Motor neuron (in vitro differentiated cells): ENCODE results near the gene ARAP3. TPM values are rescaled to one million over a fixed set of nuclear protein-coding genes. Genes with fewer than 3 reads are reported as not detected.

Experiments used
- ATAC-seq, 8 experiments: fragments of 200-7000 bp; cut with Tn5 transposase; replicated peaks in 6 of 8; 2 replicates each; pipeline ENCODE4 v1.8.0; 2021; ENCODE audit warnings: mild to moderate bottlenecking in 8 of 8, moderate library complexity in 8 of 8
- H3K27ac ChIP-seq, 2 donors: fragments of 250-450 bp; sonication (Bioruptor Pico); 2 replicates each; pipeline ENCODE4 v1.9.0; 2021; ENCODE audit warnings: antibody characterized with exemption in 2 of 2, mild to moderate bottlenecking in 2 of 2, moderate library complexity in 1 of 2
- H3K4me1 ChIP-seq, 2 donors: fragments of 250-450 bp; sonication (Bioruptor Pico); replicated peaks in 1 of 2; 2 replicates each; pipeline ENCODE4 v1.6.1; 2021; ENCODE audit warnings: antibody characterized with exemption in 2 of 2, mild to moderate bottlenecking in 2 of 2, moderate library complexity in 1 of 2
- H3K4me3 ChIP-seq, 5 donors: fragments of 250-450 bp; sonication (Bioruptor Pico); 2 replicates each; pipeline ENCODE4 v1.9.0; 2021; ENCODE audit warnings: antibody characterized with exemption in 5 of 5, mild to moderate bottlenecking in 5 of 5, moderate library complexity in 4 of 5
- WGBS, 10 experiments: fragments of 450-650 bp; shearing (Covaris generic); methylation state at CpG; one replicate each; pipeline ENCODE4 v1.0.0; 2022; 5-methylcytosine and 5-hydroxymethylcytosine counted together
- in situ Hi-C, 9 experiments: fragments of 400-800 bp; cut with MboI; loops; one replicate each; pipeline ENCODE4 v1.15.0; 2021; ENCODE audit warnings: low sequenced_read_pairs in 9 of 9, low pct_unique_long_range_greater_than_20kb in 2 of 9; ENCODE audit not compliant: unreplicated experiment in 9 of 9
- total RNA-seq, 8 experiments: library from RNA; unstranded; fragments of 300-600 nt; gene quantifications; 2 replicates each; pipeline versions ENCODE4 v1.2.3 to v1.2.4, GENCODE V29; 2022

The ARAP3 gene
- total RNA-seq, 8 experiments from 2014 or later, result 0.58 to 5.6 (median 2.7) TPM

DNA sequence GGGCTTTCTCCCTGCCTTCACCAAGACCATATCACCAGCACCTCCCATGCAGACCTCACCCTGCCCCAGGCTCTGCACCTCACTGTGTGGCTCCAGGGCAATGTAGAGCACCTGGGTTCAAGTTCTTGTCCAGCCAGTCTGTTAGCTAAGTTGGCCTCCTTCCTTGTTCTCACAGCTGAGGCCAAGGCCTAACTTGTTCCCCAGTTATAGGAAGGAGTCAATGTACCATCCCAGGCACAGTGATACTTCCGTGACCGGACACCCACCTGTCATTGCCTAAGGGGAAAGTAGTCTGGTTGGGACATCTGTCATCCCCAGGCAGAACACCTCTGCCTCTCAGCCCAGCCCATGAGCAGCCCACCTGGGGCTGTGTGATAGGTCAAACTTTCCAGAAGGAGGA, 14.4 kb upstream of the ARAP3 start:
- WGBS, 10 experiments, result 20 to 100% (median 85%) methylated on average over 1 to 2 of the region's 2 CpGs; no CpG with 5 or more reads in 4 of the 10 experiments
- Histone ChIP-seq H3K4me3 (no peak overlapping the region), H3K4me1 (peaks cover 32 to 35% of the 10 kb centered on the region in 2 donors), H3K27ac (no peak overlapping the region)
- in situ Hi-C loops, result loop anchor here in 8 of 9 experiments (10.0 to 25.0 kb wide), 7 partner anchors 188 to 268 kb away; partner anchors contain the start of genes PCDH12 (in 2 of the 8), RNF14 (in 2 of the 8), DELE1 (in 1 of the 8) and PCDH1 (in 1 of the 8)
- no peak for ATAC-seq

GRCh38 chr5:141695627-141696215, 13.7 kb upstream of the ARAP3 start:
- ATAC-seq, result peak; percentile 46 to 67 (median 58)
- H3K27ac ChIP-seq, result peak overlapping the region; percentile 5 to 18
- in situ Hi-C loops, result loop anchor here in 8 of 9 experiments (10.0 to 25.0 kb wide), 7 partner anchors 189 to 269 kb away; partner anchors contain the start of genes PCDH12 (in 2 of the 8), RNF14 (in 2 of the 8), DELE1 (in 1 of the 8) and PCDH1 (in 1 of the 8)
- peaks cover 28 to 33% of the 10 kb centered on the region in 2 donors for H3K4me1 ChIP-seq
- WGBS, 10 experiments, result 0 to 58% (median 29%) methylated on average over 4 to 11 of the region's 11 CpGs; no CpG with 5 or more reads in 1 of the 10 experiments
- H3K4me3 ChIP-seq, result no peak overlapping the region

DNA sequence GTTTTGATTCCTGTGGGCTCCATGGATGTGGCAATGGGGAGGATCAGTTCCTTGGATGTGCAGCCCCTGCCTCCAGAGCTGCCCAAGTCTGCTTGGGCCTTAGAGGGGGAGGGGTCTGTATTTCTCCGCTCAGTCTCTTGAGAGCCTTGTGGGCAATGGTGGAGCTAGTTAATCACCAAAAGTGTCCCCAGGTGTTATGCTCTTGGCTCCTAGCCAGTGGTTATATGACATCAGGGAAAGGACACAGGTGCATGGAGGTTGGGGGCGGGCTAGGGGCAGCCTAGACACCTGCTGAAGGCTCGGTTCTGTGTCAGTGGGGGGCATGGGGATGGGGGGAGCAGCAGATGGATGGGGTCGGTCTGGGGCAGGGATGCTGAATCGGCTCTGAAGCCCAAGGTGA, 12.4 kb upstream of the ARAP3 start:
- Histone ChIP-seq H3K4me3 (no peak overlapping the region), H3K4me1 (peaks cover 28 to 33% of the 10 kb centered on the region in 2 donors), H3K27ac (no peak overlapping the region)
- in situ Hi-C loops, result loop anchor here in 8 of 9 experiments (10.0 to 25.0 kb wide), 7 partner anchors 190 to 270 kb away; partner anchors contain the start of genes PCDH12 (in 2 of the 8), RNF14 (in 2 of the 8), DELE1 (in 1 of the 8) and PCDH1 (in 1 of the 8)
- ATAC-seq, result no peak
- WGBS, 10 experiments, result no CpG with 5 or more reads among the region's 5 CpGs

- 45 to 100% (median 76%) methylated on average over 1 to 12 of the region's 25 CpGs; no CpG with 5 or more reads in 1 of the 10 experiments for WGBS, 10 experiments
Measured at GRCh38 chr5:141692919-141693725, 11.1 kb upstream of the ARAP3 start.

DNA sequence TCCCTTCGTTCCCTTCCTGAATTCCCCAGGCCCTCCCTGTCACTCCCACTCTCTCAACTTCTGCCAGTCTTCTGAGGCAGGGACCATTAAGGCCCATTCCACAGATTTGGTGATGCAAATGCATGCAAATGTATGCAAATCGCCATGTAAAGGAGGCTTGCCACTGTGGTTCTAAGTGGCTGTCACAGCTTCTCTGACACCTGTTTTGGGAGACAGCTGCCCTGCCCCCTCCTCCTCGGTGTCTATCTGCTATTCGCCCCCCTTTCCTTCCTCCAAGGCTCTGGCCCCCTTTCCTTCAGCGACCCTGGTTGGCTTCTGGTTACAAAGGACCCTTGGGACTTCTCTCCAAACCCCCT, 10.5 kb upstream of the ARAP3 start:
- Histone ChIP-seq H3K4me1 (peaks cover 28 to 33% of the 10 kb centered on the region in 2 donors), H3K4me3 (peak overlapping the region; percentile 16 to 26 (median 21)), H3K27ac (no peak overlapping the region)
- peak in 1 of 8 experiments; percentile 9 for ATAC-seq
- 0 to 40% (median 34%) methylated on average over 1 to 3 of the region's 5 CpGs; no CpG with 5 or more reads in 6 of the 10 experiments for WGBS, 10 experiments
- in situ Hi-C loops, result loop anchor here in 8 of 9 experiments (10.0 to 25.0 kb wide), 7 partner anchors 192 to 272 kb away; partner anchors contain the start of genes PCDH12 (in 2 of the 8), RNF14 (in 2 of the 8), DELE1 (in 1 of the 8) and PCDH1 (in 1 of the 8)

More at GRCh38 chr5:141692919-141693725, 11.1 kb upstream of the ARAP3 start:
- Histone ChIP-seq H3K4me1 (peaks cover 28 to 33% of the 10 kb centered on the region in 2 donors), H3K4me3 (no peak overlapping the region), H3K27ac (no peak overlapping the region)
- in situ Hi-C loops, result loop anchor here in 8 of 9 experiments (10.0 to 25.0 kb wide), 7 partner anchors 192 to 272 kb away; partner anchors contain the start of genes PCDH12 (in 2 of the 8), RNF14 (in 2 of the 8), DELE1 (in 1 of the 8) and PCDH1 (in 1 of the 8)
- peak in 6 of 8 experiments; percentile 11 to 66 (median 60) for ATAC-seq

DNA sequence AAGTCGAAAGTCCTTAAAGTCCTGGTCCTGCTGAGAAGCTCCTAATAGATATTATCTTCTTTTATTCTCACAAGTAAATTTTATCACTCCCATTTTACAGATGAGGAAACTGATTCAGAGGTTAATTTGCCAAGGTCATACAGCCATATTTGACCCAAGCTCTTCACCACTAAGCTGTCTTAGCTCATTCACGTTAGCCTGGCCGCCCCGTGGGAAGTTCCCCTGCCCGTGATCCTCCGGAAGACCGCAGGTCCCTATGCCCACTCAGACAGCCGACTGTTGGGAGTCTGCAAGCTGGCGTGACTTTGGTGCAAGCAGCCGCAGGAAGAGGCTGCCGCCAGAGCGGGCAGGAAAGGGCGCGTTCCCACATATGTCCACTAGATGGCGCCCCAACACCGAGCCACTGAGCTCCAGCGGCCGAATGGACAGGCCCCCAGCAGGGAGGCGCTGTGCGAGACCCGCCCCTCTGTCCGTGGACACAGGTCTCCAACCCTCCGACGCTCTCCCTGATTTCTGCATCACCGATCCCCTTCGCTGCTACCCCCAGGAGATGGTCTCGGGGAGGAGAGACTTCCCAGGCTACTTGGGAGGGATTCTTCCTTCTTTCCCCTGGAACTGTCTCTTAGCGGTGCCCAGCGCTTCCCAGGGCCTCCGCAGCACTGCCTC, 10.0 kb upstream of the ARAP3 start:
- peak; percentile 68 to 96 (median 74) for ATAC-seq
- no peak overlapping the region for H3K27ac ChIP-seq
- H3K4me1 ChIP-seq, result peaks cover 33% of the 10 kb centered on the region in 2 donors
- in situ Hi-C loops, result loop anchor here in 8 of 9 experiments (10.0 to 25.0 kb wide), 7 partner anchors 193 to 273 kb away; partner anchors contain the start of genes PCDH12 (in 2 of the 8), RNF14 (in 2 of the 8), DELE1 (in 1 of the 8) and PCDH1 (in 1 of the 8)
- H3K4me3 ChIP-seq, result peak overlapping the region; percentile 16 to 26 (median 21)
- 0 to 42% (median 7%) methylated on average over 1 to 9 of the region's 30 CpGs; no CpG with 5 or more reads in 2 of the 10 experiments for WGBS, 10 experiments

DNA sequence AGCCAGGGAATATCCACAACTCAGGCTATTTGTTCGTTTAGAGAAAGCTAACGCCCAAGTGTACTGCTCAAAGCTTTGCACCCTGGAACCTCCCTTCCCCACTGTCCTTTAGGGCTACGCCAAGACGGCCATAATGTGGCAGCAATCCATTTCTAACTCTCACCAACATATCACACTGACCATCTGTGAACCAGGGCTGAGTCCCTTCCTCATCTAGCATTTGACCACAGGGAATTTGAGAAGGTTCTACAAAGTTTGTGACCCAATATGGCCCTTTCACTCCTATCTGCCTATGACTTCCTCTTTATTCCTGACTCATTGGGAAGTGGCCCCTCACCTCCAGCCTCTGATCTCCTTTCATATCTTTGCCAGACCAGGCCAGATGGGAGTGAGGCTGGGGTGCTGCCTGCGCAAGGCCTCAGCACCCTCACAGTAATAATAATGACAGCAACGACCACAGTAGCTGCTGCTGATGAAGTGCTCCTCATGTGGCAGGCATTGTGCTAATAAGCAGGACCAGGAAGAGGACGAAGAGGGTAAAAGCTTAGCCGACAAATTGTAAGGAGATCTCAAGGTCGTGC, 9.3 kb upstream of the ARAP3 start:
- WGBS, 10 experiments, result 53 to 83% (median 72%) methylated on average over 1 to 8 of the region's 9 CpGs; no CpG with 5 or more reads in 1 of the 10 experiments
- H3K27ac ChIP-seq, result no peak overlapping the region
- ATAC-seq, result no peak
- in situ Hi-C loops, result loop anchor here in 8 of 9 experiments (10.0 to 25.0 kb wide), 7 partner anchors 193 to 273 kb away; partner anchors contain the start of genes PCDH12 (in 2 of the 8), RNF14 (in 2 of the 8), DELE1 (in 1 of the 8) and PCDH1 (in 1 of the 8)
- H3K4me1 ChIP-seq, result peaks cover 33 to 35% of the 10 kb centered on the region in 2 donors
- H3K4me3 ChIP-seq, result no peak overlapping the region

GRCh38 chr5:141686648-141687416, 4.8 kb upstream of the ARAP3 start:
- no peak overlapping the region for H3K27ac ChIP-seq
- WGBS, 10 experiments, result 64 to 100% (median 83%) methylated on average over 1 to 3 of the region's 3 CpGs; no CpG with 5 or more reads in 3 of the 10 experiments
- in situ Hi-C loops, result loop anchor here in 6 of 9 experiments (25.0 kb wide), 4 partner anchors 200 to 275 kb away; partner anchors contain the start of genes DELE1 (in 1 of the 6), PCDH1 (in 1 of the 6), PCDH12 (in 1 of the 6) and RNF14 (in 1 of the 6)
- H3K4me3 ChIP-seq, result no peak overlapping the region
- H3K4me1 ChIP-seq, result peaks cover 7 to 17% of the 10 kb centered on the region in 2 donors
- peak in 4 of 8 experiments; percentile 19 to 39 (median 37) for ATAC-seq

GRCh38 chr5:141685591-141685990, 3.6 kb upstream of the ARAP3 start:
- no peak for ATAC-seq
- H3K4me3 ChIP-seq, result no peak overlapping the region
- H3K4me1 ChIP-seq, result peaks cover 19 to 29% of the 10 kb centered on the region in 2 donors
- 50 to 100% (median 100%) methylated on average over 1 of the region's 1 CpG; no CpG with 5 or more reads in 3 of the 10 experiments for WGBS, 10 experiments
- no peak overlapping the region for H3K27ac ChIP-seq
- in situ Hi-C loops, result loop anchor here in 6 of 9 experiments (25.0 kb wide), 4 partner anchors 202 to 277 kb away; partner anchors contain the start of genes DELE1 (in 1 of the 6), PCDH1 (in 1 of the 6), PCDH12 (in 1 of the 6) and RNF14 (in 1 of the 6)

GRCh38 chr5:141683596-141684141, 1.6 kb upstream of the ARAP3 start:
- Histone ChIP-seq H3K4me1 (peaks cover 25 to 34% of the 10 kb centered on the region in 2 donors), H3K4me3 (no peak overlapping the region), H3K27ac (no peak overlapping the region)
- ATAC-seq, result no peak
- in situ Hi-C loops, result loop anchor here in 6 of 9 experiments (25.0 kb wide), 4 partner anchors 204 to 279 kb away; partner anchors contain the start of genes DELE1 (in 1 of the 6), PCDH1 (in 1 of the 6), PCDH12 (in 1 of the 6) and RNF14 (in 1 of the 6)
